ENCODE results near the gene OBI1. TPM values are rescaled to one million over a fixed set of nuclear protein-coding genes. Genes with fewer than 3 reads are reported as not detected.

OBI1 gene
- total RNA-seq, 1 donor from 2014 or later, result 22.3 TPM

DNA sequence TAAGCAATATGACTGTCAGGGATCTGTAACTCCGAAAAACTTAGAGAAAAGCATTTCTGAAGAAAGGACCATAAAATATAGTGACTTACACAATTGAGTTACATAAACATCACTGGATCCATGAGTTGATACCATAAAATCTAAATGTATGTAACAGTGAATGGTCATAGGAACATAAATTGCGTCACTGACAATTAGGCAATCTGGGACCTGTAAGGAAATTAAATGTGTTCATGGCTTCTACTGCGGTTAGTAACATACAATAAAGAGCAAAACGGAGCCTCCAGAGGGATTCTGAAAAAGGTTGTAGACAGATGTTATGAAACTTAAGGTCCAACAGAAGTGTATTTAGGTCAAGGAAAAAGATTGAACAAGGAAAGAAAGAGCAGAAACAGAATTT is 82.7 kb downstream of the OBI1 start:
- no peak overlapping the region for H3K27ac Mint-ChIP-seq
- TF ChIP-seq, protein P1, sequence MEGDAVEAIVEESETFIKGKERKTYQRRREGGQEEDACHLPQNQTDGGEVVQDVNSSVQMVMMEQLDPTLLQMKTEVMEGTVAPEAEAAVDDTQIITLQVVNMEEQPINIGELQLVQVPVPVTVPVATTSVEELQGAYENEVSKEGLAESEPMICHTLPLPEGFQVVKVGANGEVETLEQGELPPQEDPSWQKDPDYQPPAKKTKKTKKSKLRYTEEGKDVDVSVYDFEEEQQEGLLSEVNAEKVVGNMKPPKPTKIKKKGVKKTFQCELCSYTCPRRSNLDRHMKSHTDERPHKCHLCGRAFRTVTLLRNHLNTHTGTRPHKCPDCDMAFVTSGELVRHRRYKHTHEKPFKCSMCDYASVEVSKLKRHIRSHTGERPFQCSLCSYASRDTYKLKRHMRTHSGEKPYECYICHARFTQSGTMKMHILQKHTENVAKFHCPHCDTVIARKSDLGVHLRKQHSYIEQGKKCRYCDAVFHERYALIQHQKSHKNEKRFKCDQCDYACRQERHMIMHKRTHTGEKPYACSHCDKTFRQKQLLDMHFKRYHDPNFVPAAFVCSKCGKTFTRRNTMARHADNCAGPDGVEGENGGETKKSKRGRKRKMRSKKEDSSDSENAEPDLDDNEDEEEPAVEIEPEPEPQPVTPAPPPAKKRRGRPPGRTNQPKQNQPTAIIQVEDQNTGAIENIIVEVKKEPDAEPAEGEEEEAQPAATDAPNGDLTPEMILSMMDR (IDR thresholded peaks at IDR 0.05; ENCODE audit: unreplicated experiment), result no peak
- peaks cover 2% of the 10 kb centered on the region for H3K4me1 Mint-ChIP-seq (ENCODE audit: low read depth)
- no peaks in the 10 kb centered on the region for H3K9me3 Mint-ChIP-seq (ENCODE audit: low read depth)
- no peaks in the 10 kb centered on the region for H3K36me3 Mint-ChIP-seq (ENCODE audit: insufficient read depth)
- no peak for DNase-seq (ENCODE audit: low spot score, unreplicated experiment)
- no peak overlapping the region for H3K4me3 Mint-ChIP-seq (ENCODE audit: low read depth)
- peaks cover 17% of the 10 kb centered on the region for H3K27me3 Mint-ChIP-seq

- DNase-seq (ENCODE audit: low spot score, unreplicated experiment), result no peak
- Mint-ChIP-seq H3K9me3 (ENCODE audit: low read depth) (no peaks in the 10 kb centered on the region), H3K4me3 (ENCODE audit: low read depth) (no peak overlapping the region), H3K27ac (no peak overlapping the region), H3K27me3 (no peaks in the 10 kb centered on the region), H3K36me3 (ENCODE audit: insufficient read depth) (no peaks in the 10 kb centered on the region), H3K4me1 (ENCODE audit: low read depth) (peaks cover 2% of the 10 kb centered on the region)
- TF ChIP-seq, protein P1 (IDR thresholded peaks at IDR 0.05; ENCODE audit: unreplicated experiment), result no peak
Measured at GRCh38 chr13:78572459-78572858, 86.5 kb downstream of the OBI1 start.

DNA sequence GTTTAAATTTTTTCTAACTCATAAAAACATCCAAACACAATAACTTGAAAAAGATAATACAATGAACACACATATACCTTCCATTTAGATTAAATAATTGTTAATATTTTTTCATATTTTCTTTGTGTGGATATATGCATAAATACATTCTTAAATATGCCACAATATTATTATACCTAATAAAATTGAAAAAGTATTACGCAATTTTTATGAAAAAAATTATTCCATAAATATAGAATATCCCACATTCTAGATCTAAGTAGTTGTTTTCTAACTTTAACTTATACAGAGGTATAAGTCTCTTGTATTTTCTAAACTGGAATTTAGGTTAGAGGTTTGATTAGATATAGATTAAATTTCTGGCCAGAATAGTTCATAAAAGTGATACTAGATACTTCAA is 89.9 kb downstream of the OBI1 start:
- Mint-ChIP-seq H3K27me3 (no peaks in the 10 kb centered on the region), H3K9me3 (ENCODE audit: low read depth) (no peaks in the 10 kb centered on the region), H3K4me1 (ENCODE audit: low read depth) (peaks cover 2% of the 10 kb centered on the region), H3K36me3 (ENCODE audit: insufficient read depth) (no peaks in the 10 kb centered on the region), H3K4me3 (ENCODE audit: low read depth) (no peak overlapping the region), H3K27ac (no peak overlapping the region)
- TF ChIP-seq, protein P1 (IDR thresholded peaks at IDR 0.05; ENCODE audit: unreplicated experiment), result no peak
- no peak for DNase-seq (ENCODE audit: low spot score, unreplicated experiment)

- H3K27ac Mint-ChIP-seq, result no peak overlapping the region
- DNase-seq (ENCODE audit: low spot score, unreplicated experiment), result no peak
- H3K4me3 Mint-ChIP-seq (ENCODE audit: low read depth), result no peak overlapping the region
- H3K27me3 Mint-ChIP-seq, result peaks cover 9% of the 10 kb centered on the region
- no peaks in the 10 kb centered on the region for H3K9me3 Mint-ChIP-seq (ENCODE audit: low read depth)
- TF ChIP-seq, protein P1 (IDR thresholded peaks at IDR 0.05; ENCODE audit: unreplicated experiment), result no peak
- H3K4me1 Mint-ChIP-seq (ENCODE audit: low read depth), result no peaks in the 10 kb centered on the region
- H3K36me3 Mint-ChIP-seq (ENCODE audit: insufficient read depth), result no peaks in the 10 kb centered on the region
Measured at GRCh38 chr13:78566631-78567030, 92.3 kb downstream of the OBI1 start.

Other genes with a start within 250 kb of the OBI1 start
- 0.36 and 0.38 TPM in 2 replicates for gene POU4F1, start 55.6 kb downstream of the OBI1 start, total RNA-seq

Measured in progenitor cell of endocrine pancreas (in vitro differentiated cells).